ENCODE results near the gene PEX11G. TPM values are rescaled to one million over a fixed set of nuclear protein-coding genes. Genes with fewer than 3 reads are reported as not detected.
A peak's percentile ranks its signal among the peaks of the same experiment; 100 is the strongest.

Gene PEX11G
- total RNA-seq, 2 experiments from 2014 or later = not detected

DNA sequence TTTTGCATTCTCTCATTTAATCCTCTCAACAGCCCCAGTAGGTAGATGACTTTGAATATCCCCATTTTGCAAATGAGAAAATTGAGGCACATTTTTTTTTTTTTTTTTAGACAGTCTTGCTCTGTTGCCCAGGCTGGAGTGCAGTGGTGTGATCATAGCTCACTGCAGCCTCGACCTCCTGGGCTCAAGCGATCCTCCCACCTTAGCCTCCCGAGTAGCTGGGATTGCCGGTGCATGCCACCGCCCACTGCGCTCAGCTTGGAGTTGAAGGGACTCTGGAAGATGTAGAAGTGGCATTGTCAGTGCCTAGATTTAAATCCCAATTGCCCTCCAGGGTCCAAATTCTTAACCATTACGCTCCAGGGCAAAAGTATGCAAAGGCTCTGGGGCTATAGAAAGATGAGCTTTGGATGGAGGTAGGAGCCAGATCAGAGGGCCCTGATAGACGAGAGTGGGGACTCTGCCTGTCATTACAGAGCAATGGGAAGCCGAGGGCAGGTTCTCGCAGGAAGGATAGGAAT lies 32.8 kb upstream of the PEX11G start:
- Histone ChIP-seq H3K9me3 (ENCODE audit: control insufficient read depth in 1 of 2, insufficient read depth in 1 of 2, low read length in 2 of 2) (peaks cover 0 to 4% of the 10 kb centered on the region in 2 experiments), H3K36me3 (ENCODE audit: insufficient read depth, low read length) (peaks cover 5% of the 10 kb centered on the region), H3K27me3 (ENCODE audit: control insufficient read depth in 1 of 2, insufficient read depth in 2 of 2, low read length in 2 of 2) (peaks cover 2 to 10% of the 10 kb centered on the region in 2 experiments), H3K27ac (ENCODE audit: low read depth in 1 of 2, low read length in 2 of 2) (no peak overlapping the region), H3K4me1 (ENCODE audit: insufficient read depth, low read length) (peaks cover 24% of the 10 kb centered on the region), H3K4me3 (ENCODE audit: low read length) (peak overlapping the region; percentile 49)
- Mint-ChIP-seq H3K9me3 (no peaks in the 10 kb centered on the region), H3K27me3 (peaks cover 12% of the 10 kb centered on the region), H3K4me3 (peak overlapping the region; percentile 97), H3K27ac (peak overlapping the region; percentile 74), H3K36me3 (ENCODE audit: low read depth) (peaks cover 7% of the 10 kb centered on the region), H3K4me1 (ENCODE audit: low read depth) (peaks cover 27% of the 10 kb centered on the region)
- CTCF ChIA-PET = interaction anchor here (1.1 to 2.5 kb wide), 2 partner anchors 11 to 47 kb away, joined by 3 to 7 read pairs; no protein-coding TSS in a partner anchor
- intact Hi-C loops (cut with DNase I, micrococcal nuclease) = loop anchor here (1.0 to 2.0 kb wide), 2 partner anchors 13 to 33 kb away; partner anchors contain the start of gene PEX11G (in 1 of the 2)
- ATAC-seq (ENCODE audit: poor library complexity) = no peak
- POLR2A ChIA-PET = interaction anchor here (0.5 to 3.8 kb wide), 7 partner anchors 9 to 1149 kb away, joined by 3 to 50 read pairs (median 4); partner anchors contain the start of genes ALKBH7 and PNPLA6
- TF ChIP-seq CTCF (IDR thresholded peaks at IDR 0.05) = no peak
- DNase-seq = peak in 1 of 14 experiments; percentile 14

GRCh38 chr19:7520131-7521051 lies 31.6 kb upstream of the PEX11G start:
- POLR2A ChIA-PET = interaction anchor here (3.8 kb wide), 1 partner anchor 15 kb away, joined by 50 read pairs; the partner anchor contains the start of gene PNPLA6
- DNase-seq (peak in 1 of 14 experiments; percentile 30), ATAC-seq (ENCODE audit: poor library complexity) (no peak)
- Histone ChIP-seq H3K4me3 (ENCODE audit: low read length) (no peak overlapping the region), H3K4me1 (ENCODE audit: insufficient read depth, low read length) (peaks cover 33% of the 10 kb centered on the region), H3K36me3 (ENCODE audit: insufficient read depth, low read length) (peaks cover 2% of the 10 kb centered on the region), H3K27me3 (ENCODE audit: control insufficient read depth in 1 of 2, insufficient read depth in 2 of 2, low read length in 2 of 2) (peaks cover 5 to 11% of the 10 kb centered on the region in 2 experiments), H3K27ac (ENCODE audit: low read depth in 1 of 2, low read length in 2 of 2) (no peak overlapping the region), H3K9me3 (ENCODE audit: control insufficient read depth in 1 of 2, insufficient read depth in 1 of 2, low read length in 2 of 2) (peaks cover 0 to 4% of the 10 kb centered on the region in 2 experiments)
- H3K36me3 Mint-ChIP-seq (ENCODE audit: low read depth) = no peaks in the 10 kb centered on the region
- peaks cover 32% of the 10 kb centered on the region for H3K4me1 Mint-ChIP-seq (ENCODE audit: low read depth)
- no peaks in the 10 kb centered on the region for H3K9me3 Mint-ChIP-seq
- TF ChIP-seq CTCF (IDR thresholded peaks at IDR 0.05) = no peak
- H3K4me3 Mint-ChIP-seq = no peak overlapping the region
- intact Hi-C loops (cut with DNase I, micrococcal nuclease) = no loop called here
- H3K27me3 Mint-ChIP-seq = peaks cover 19% of the 10 kb centered on the region
- H3K27ac Mint-ChIP-seq = no peak overlapping the region
- CTCF ChIA-PET = no interaction called here

DNA sequence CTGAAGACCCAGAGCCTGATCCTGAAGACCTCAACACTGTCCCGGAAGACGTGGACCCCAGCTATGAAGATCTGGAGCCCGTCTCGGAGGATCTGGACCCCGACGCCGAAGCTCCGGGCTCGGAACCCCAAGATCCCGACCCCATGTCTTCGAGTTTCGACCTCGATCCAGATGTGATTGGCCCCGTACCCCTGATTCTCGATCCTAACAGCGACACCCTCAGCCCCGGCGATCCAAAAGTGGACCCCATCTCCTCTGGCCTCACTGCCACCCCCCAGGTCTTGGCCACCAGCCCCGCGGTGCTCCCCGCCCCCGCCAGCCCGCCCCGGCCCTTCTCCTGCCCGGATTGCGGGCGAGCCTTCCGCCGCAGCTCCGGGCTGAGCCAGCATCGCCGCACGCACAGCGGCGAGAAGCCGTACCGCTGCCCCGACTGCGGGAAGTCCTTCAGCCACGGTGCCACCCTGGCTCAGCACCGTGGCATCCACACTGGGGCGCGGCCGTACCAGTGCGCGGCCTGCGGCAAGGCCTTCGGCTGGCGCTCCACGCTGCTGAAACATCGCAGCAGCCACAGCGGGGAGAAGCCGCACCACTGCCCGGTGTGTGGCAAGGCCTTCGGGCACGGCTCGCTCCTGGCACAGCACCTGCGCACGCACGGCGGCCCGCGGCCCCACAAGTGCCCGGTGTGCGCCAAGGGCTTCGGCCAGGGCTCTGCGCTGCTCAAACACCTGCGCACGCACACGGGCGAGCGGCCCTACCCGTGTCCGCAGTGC lies 30.7 kb upstream of the PEX11G start:
- CTCF ChIA-PET = no interaction called here

More for the DNA sequence above, 30.7 kb upstream of the PEX11G start:
- ATAC-seq (ENCODE audit: poor library complexity) = no peak
- Mint-ChIP-seq H3K36me3 (ENCODE audit: low read depth) (no peaks in the 10 kb centered on the region), H3K4me3 (no peak overlapping the region), H3K27me3 (peaks cover 26% of the 10 kb centered on the region), H3K9me3 (no peaks in the 10 kb centered on the region), H3K4me1 (ENCODE audit: low read depth) (peaks cover 34% of the 10 kb centered on the region), H3K27ac (no peak overlapping the region)
- Histone ChIP-seq H3K27me3 (ENCODE audit: control insufficient read depth in 1 of 2, insufficient read depth in 2 of 2, low read length in 2 of 2) (peaks cover 5 to 11% of the 10 kb centered on the region in 2 experiments), H3K4me3 (ENCODE audit: low read length) (no peak overlapping the region), H3K36me3 (ENCODE audit: insufficient read depth, low read length) (no peaks in the 10 kb centered on the region), H3K4me1 (ENCODE audit: insufficient read depth, low read length) (peaks cover 33% of the 10 kb centered on the region), H3K9me3 (ENCODE audit: control insufficient read depth in 1 of 2, insufficient read depth in 1 of 2, low read length in 2 of 2) (peaks cover 0 to 4% of the 10 kb centered on the region in 2 experiments), H3K27ac (ENCODE audit: low read depth in 1 of 2, low read length in 2 of 2) (no peak overlapping the region)
- TF ChIP-seq CTCF (IDR thresholded peaks at IDR 0.05) = no peak
- intact Hi-C loops (cut with DNase I, micrococcal nuclease) = no loop called here
- DNase-seq = peak in 1 of 14 experiments; percentile 22
- POLR2A ChIA-PET = no interaction called here

Measured in CD4-positive, alpha-beta T cell (primary cell).